Keratinocyte (primary cell): ENCODE results near the gene DCUN1D4. TPM values are rescaled to one million over a fixed set of nuclear protein-coding genes. Genes with fewer than 3 reads are reported as not detected.

Experiments used
- DNase-seq: peaks from one replicate; pipeline ENCODE4 v3.0.0-alpha.2; 2011; ENCODE audit warnings: low read depth, missing footprints, low spot score
- FAIRE-seq: peaks from 2 replicates; lab custom pipeline; 2011; peaks lifted over from hg19 to GRCh38; lab: Jason Lieb, UNC
- H2AFZ ChIP-seq: 2 replicates; pipeline ENCODE4 v1.6.0; 2012; ENCODE audit warnings: low read length, control low read depth, inconsistent platforms; ENCODE audit not compliant: control insufficient read depth
- H3K27ac ChIP-seq: 2 replicates; pipeline ENCODE4 v1.5.1; 2011; ENCODE audit warnings: low read length; ENCODE audit not compliant: control insufficient read depth, insufficient read depth
- H3K27me3 ChIP-seq: 3 replicates; pipeline ENCODE4 v1.6.0; 2011; ENCODE audit warnings: low read length; ENCODE audit not compliant: control insufficient read depth, insufficient read depth; ENCODE audit errors: extremely low read depth
- H3K36me3 ChIP-seq, 2 experiments: 2 replicates in 1 of 2; 3 replicates in 1 of 2; pipeline ENCODE4 v1.5.1; 2011; ENCODE audit warnings: low read length in 2 of 2, mild to moderate bottlenecking in 1 of 2; ENCODE audit not compliant: control insufficient read depth in 2 of 2, insufficient read depth in 2 of 2; ENCODE audit errors: extremely low read depth in 1 of 2
- H3K4me1 ChIP-seq: 3 replicates; pipeline ENCODE4 v1.5.1; 2011; ENCODE audit warnings: low read length; ENCODE audit not compliant: control insufficient read depth, insufficient read depth; ENCODE audit errors: extremely low read depth
- H3K4me2 ChIP-seq: 3 replicates; pipeline ENCODE4 v1.6.0; 2011; ENCODE audit warnings: low read depth, low read length; ENCODE audit not compliant: control insufficient read depth, insufficient read depth; ENCODE audit errors: extremely low read depth
- H3K4me3 ChIP-seq, 3 experiments: fragments of 200-600 bp in 1 of 3; sonication (generic) in 1 of 3; 2 replicates in 2 of 3; 3 replicates in 1 of 3; pipeline ENCODE4 v1.5.1; 2011 to 2016; ENCODE audit warnings: low read length in 3 of 3, mild to moderate bottlenecking in 3 of 3, control low read depth in 2 of 3, inconsistent platforms in 1 of 3, low read depth in 1 of 3, mixed read lengths in 1 of 3, mixed run types in 1 of 3, moderate library complexity in 1 of 3; ENCODE audit not compliant: control insufficient read depth in 2 of 3, insufficient read depth in 2 of 3; ENCODE audit errors: extremely low read depth in 1 of 3
- H3K79me2 ChIP-seq: 2 replicates; pipeline ENCODE4 v1.6.0; 2012; ENCODE audit warnings: low read length; ENCODE audit not compliant: control insufficient read depth, insufficient read depth
- H3K9ac ChIP-seq: 3 replicates; pipeline ENCODE4 v1.6.0; 2011; ENCODE audit warnings: low read length; ENCODE audit not compliant: control insufficient read depth, insufficient read depth; ENCODE audit errors: extremely low read depth
- H3K9me1 ChIP-seq: 3 replicates; pipeline ENCODE4 v1.6.0; 2011; ENCODE audit warnings: low read length; ENCODE audit not compliant: control insufficient read depth, insufficient read depth; ENCODE audit errors: extremely low read depth
- H3K9me3 ChIP-seq: 2 replicates; pipeline ENCODE4 v1.5.1; 2012; ENCODE audit warnings: low read depth, low read length; ENCODE audit not compliant: control insufficient read depth
- H4K20me1 ChIP-seq: 3 replicates; pipeline ENCODE4 v1.6.0; 2011; ENCODE audit warnings: low read length; ENCODE audit not compliant: control insufficient read depth, insufficient read depth; ENCODE audit errors: extremely low read depth
- EZH2 ChIP-seq: IDR thresholded peaks from one replicate; pipeline ENCODE4 v1.6.1; 2012; ENCODE audit warnings: inconsistent platforms, mild to moderate bottlenecking, low read length, moderate library complexity
- dilution Hi-C: fragments of 300-500 bp; cut with MboI; formaldehyde crosslinking; loops from one replicate; pipeline ENCODE4 v1.7.0; 2020; ENCODE audit warnings: low sequenced_read_pairs; ENCODE audit not compliant: extremely low pct_ligation_motif_present
- polyA plus RNA-seq, 5 experiments: library from polyadenylated mRNA; depleted of rRNA in 3 of 5; stranded (reverse) in 3 of 5; stranded (forward) in 1 of 5; unstranded in 1 of 5; fragments of >200 nt; gene quantifications; 1 replicate in 1 of 5; 2 replicates in 3 of 5; 3 replicates in 1 of 5; pipeline versions ENCODE4 v1.2.1 to v1.2.3, GENCODE V29; 2011 to 2012; ENCODE audit warnings: missing spikeins in 2 of 5, low read depth in 1 of 5, low replicate concordance in 1 of 5
- TF ChIP-seq, protein P1 (sequence below), 3 experiments: IDR thresholded peaks in 1 of 3; conservative IDR thresholded peaks in 1 of 3; optimal IDR thresholded peaks in 1 of 3; 2 replicates in 2 of 3; 3 replicates in 1 of 3; pipeline versions ENCODE3 to v1.5.1; 2011; ENCODE audit warnings: low read length in 3 of 3, mild to moderate bottlenecking in 3 of 3, moderate library complexity in 2 of 3, control low read depth in 1 of 3, inconsistent platforms in 1 of 3; ENCODE audit not compliant: insufficient read depth in 2 of 3; ENCODE audit errors: extremely low read depth in 1 of 3

Gene DCUN1D4
- polyA plus RNA-seq, 1 donor (not counting 4 experiments of a cell fraction or from before 2014, with no cell fraction given): 59.9 TPM

GRCh38 chr4:51870441-51871188 is 27.7 kb downstream of the DCUN1D4 start:
- no peak overlapping the region for H3K27ac ChIP-seq
- H3K36me3 ChIP-seq: peaks cover 15 to 44% of the 10 kb centered on the region in 2 experiments
- no peak for DNase-seq
- H3K79me2 ChIP-seq: no peaks in the 10 kb centered on the region
- H3K4me2 ChIP-seq: no peak overlapping the region
- H3K27me3 ChIP-seq: no peaks in the 10 kb centered on the region
- TF ChIP-seq, protein P1, sequence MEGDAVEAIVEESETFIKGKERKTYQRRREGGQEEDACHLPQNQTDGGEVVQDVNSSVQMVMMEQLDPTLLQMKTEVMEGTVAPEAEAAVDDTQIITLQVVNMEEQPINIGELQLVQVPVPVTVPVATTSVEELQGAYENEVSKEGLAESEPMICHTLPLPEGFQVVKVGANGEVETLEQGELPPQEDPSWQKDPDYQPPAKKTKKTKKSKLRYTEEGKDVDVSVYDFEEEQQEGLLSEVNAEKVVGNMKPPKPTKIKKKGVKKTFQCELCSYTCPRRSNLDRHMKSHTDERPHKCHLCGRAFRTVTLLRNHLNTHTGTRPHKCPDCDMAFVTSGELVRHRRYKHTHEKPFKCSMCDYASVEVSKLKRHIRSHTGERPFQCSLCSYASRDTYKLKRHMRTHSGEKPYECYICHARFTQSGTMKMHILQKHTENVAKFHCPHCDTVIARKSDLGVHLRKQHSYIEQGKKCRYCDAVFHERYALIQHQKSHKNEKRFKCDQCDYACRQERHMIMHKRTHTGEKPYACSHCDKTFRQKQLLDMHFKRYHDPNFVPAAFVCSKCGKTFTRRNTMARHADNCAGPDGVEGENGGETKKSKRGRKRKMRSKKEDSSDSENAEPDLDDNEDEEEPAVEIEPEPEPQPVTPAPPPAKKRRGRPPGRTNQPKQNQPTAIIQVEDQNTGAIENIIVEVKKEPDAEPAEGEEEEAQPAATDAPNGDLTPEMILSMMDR (optimal IDR thresholded peaks at IDR 0.05 in 1 of 3, IDR thresholded peaks at IDR 0.05 in 1 of 3, conservative IDR thresholded peaks at IDR 0.05 in 1 of 3; ENCODE audit: extremely low read depth in 1 of 3, insufficient read depth in 2 of 3, low read length in 3 of 3): no peak
- no peak for TF ChIP-seq EZH2
- no peak overlapping the region for H3K9ac ChIP-seq
- dilution Hi-C loops: no loop called here
- H3K9me3 ChIP-seq: no peaks in the 10 kb centered on the region
- H3K4me1 ChIP-seq: no peaks in the 10 kb centered on the region
- no peak for FAIRE-seq
- H4K20me1 ChIP-seq: no peaks in the 10 kb centered on the region
- H3K4me3 ChIP-seq: no peak overlapping the region
- H2AFZ ChIP-seq: no peak overlapping the region
- peaks cover 2% of the 10 kb centered on the region for H3K9me1 ChIP-seq

DNA sequence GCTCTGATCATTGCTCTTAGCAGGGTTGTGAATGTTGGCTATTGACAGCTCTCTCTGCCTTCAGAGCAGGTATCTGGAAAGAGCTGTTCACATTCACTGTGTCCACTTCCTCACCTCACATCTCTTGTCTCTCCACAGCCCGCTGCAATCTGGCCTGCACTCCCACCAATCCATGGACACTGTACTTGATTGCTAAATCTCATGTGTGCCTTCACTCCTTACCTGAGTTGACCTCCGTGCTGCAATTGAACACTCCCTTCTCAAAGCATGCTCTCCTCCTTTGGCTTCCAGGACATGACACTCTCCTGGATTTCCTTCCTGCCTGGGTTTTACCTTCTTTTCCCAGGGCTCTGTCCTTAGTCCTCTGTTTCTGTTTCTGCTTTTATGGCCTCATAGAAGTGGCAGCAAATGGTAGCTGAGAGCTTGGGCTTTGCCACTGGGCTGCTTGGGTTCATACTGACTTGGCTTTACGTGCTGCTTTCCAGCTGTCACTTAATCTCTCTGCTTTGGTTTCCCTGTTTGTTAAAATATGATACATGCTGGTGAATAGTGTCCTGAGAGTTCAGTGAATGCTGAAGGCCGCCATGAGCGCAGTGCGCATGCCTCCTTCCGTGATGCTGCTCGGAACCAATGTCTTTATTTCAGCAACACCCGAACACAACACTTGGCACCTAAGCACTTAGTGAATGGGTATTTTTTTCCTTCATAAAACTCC is 29.5 kb downstream of the DCUN1D4 start:
- no peaks in the 10 kb centered on the region for H3K79me2 ChIP-seq
- no peak overlapping the region for H2AFZ ChIP-seq
- no peaks in the 10 kb centered on the region for H3K4me1 ChIP-seq
- no peak overlapping the region for H3K27ac ChIP-seq
- peaks cover 2% of the 10 kb centered on the region for H3K9me1 ChIP-seq
- DNase-seq (no peak), FAIRE-seq (no peak)
- no peak for TF ChIP-seq EZH2
- TF ChIP-seq, protein P1 (optimal IDR thresholded peaks at IDR 0.05 in 1 of 3, IDR thresholded peaks at IDR 0.05 in 1 of 3, conservative IDR thresholded peaks at IDR 0.05 in 1 of 3; ENCODE audit: extremely low read depth in 1 of 3, insufficient read depth in 2 of 3, low read length in 3 of 3): no peak
- dilution Hi-C loops: no loop called here
- no peak overlapping the region for H3K4me2 ChIP-seq
- no peak overlapping the region for H3K9ac ChIP-seq
- H3K4me3 ChIP-seq: no peak overlapping the region
- H4K20me1 ChIP-seq: no peaks in the 10 kb centered on the region
- no peaks in the 10 kb centered on the region for H3K27me3 ChIP-seq
- H3K36me3 ChIP-seq: peaks cover 8 to 33% of the 10 kb centered on the region in 2 experiments
- H3K9me3 ChIP-seq: no peaks in the 10 kb centered on the region
